ENCODE data around the gene RGS14. TPM values are rescaled to one million over a fixed set of nuclear protein-coding genes. Genes with fewer than 3 reads are reported as not detected.

Gene RGS14
- total RNA-seq, 2 experiments from 2014 or later, result 33.0 to 46.3 TPM

DNA sequence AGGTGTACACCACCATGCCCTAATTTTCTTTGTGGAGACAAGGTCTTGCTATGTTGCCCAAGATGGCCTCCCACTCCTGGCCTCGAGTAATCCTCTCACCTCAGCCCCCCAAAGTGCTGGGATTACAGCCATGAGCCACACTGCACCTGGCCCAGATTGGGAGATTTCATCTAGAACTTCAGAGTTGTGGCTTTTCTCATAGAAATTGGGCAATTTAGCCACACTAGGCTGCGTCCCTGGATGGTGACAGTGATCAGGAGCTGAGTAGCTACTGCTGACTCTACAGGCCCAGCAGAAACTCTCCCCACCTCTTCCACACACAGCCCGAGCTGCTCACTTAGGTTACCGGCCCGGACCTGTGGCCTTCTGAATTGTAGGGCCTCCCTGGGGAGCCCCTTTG, 35.0 kb downstream of the RGS14 start:
- intact Hi-C loops (cut with micrococcal nuclease; ENCODE audit: unreplicated experiment), result no loop called here
- POLR2A ChIA-PET, result interaction anchor here (0.7 to 1.5 kb wide), 2 partner anchors 11 to 53 kb away, joined by 4 to 5 read pairs; no protein-coding TSS in a partner anchor
- H3K27ac ChIP-seq (ENCODE audit: low read depth, low read length, poor library complexity, severe bottlenecking), result no peak overlapping the region
- no peaks in the 10 kb centered on the region for H3K9me2 ChIP-seq (ENCODE audit: insufficient read depth, low read length)
- H3K36me3 ChIP-seq (ENCODE audit: insufficient read depth, low read length), result no peaks in the 10 kb centered on the region
- H2AFZ ChIP-seq (ENCODE audit: low read length), result no peak overlapping the region
- BruUV-seq (replicated peaks), result no TSS peak
- peaks cover 45% of the 10 kb centered on the region for H3K4me1 ChIP-seq (ENCODE audit: insufficient read depth, low read length, poor library complexity, severe bottlenecking)
- H3K9me3 ChIP-seq (ENCODE audit: low read length), result no peaks in the 10 kb centered on the region
- H3K79me2 ChIP-seq (ENCODE audit: insufficient read depth, low read depth, low read length), result no peaks in the 10 kb centered on the region
- no peak overlapping the region for H3K4me3 ChIP-seq (ENCODE audit: low read depth, low read length, poor library complexity, severe bottlenecking)
- H3K4me2 ChIP-seq (ENCODE audit: low read length), result no peak overlapping the region
- no peak for TF ChIP-seq CTCF (conservative IDR thresholded peaks at IDR 0.05; ENCODE audit: low read length)
- no peak for TF ChIP-seq EZH2phosphoT487 (IDR thresholded peaks at IDR 0.05; ENCODE audit: borderline replicate concordance, low read depth, low read length)
- CTCF ChIA-PET (ENCODE audit: unreplicated experiment), result interaction anchor here (0.5 to 1.2 kb wide), 2 partner anchors 10 to 22 kb away, joined by 3 to 8 read pairs; no protein-coding TSS in a partner anchor
- no peaks in the 10 kb centered on the region for H4K20me1 ChIP-seq (ENCODE audit: insufficient read depth, low read length)
- DNase-seq (ENCODE audit: low spot score), result no peak

DNA sequence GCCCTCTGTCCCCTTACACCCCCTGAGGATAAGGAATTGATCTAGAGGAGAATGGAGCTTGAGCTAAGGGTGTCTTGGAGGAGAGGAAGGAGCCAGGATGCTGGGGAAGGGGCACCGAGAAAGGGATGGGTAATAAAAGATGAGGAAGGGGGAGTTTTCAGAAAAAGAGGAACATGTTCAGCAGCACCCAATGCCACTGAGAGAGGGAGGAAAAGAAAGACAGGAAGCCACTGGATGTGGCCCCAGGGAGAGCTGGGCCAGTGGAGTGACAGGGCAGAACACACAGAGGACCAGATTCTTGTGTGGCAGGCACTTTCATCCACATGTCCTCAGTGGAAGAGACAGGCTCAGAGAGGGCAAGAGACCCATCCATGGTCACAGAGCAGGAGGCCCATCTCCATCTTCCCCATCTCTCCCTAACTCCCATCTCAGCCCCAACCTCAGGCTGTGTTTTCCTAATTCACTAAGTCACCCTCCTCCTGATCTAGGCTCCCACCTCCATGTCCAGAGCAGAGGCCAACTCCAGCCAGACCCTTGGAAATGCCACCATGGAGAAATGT, 35.6 kb downstream of the RGS14 start:
- TF ChIP-seq EZH2phosphoT487 (IDR thresholded peaks at IDR 0.05; ENCODE audit: borderline replicate concordance, low read depth, low read length) (no peak), CTCF (conservative IDR thresholded peaks at IDR 0.05; ENCODE audit: low read length) (no peak)
- Histone ChIP-seq H3K79me2 (ENCODE audit: insufficient read depth, low read depth, low read length) (no peaks in the 10 kb centered on the region), H2AFZ (ENCODE audit: low read length) (no peak overlapping the region), H3K4me1 (ENCODE audit: insufficient read depth, low read length, poor library complexity, severe bottlenecking) (peaks cover 40% of the 10 kb centered on the region), H3K4me2 (ENCODE audit: low read length) (no peak overlapping the region), H4K20me1 (ENCODE audit: insufficient read depth, low read length) (no peaks in the 10 kb centered on the region), H3K9me2 (ENCODE audit: insufficient read depth, low read length) (no peaks in the 10 kb centered on the region), H3K4me3 (ENCODE audit: low read depth, low read length, poor library complexity, severe bottlenecking) (no peak overlapping the region), H3K27ac (ENCODE audit: low read depth, low read length, poor library complexity, severe bottlenecking) (no peak overlapping the region), H3K36me3 (ENCODE audit: insufficient read depth, low read length) (no peaks in the 10 kb centered on the region), H3K9me3 (ENCODE audit: low read length) (no peaks in the 10 kb centered on the region)
- POLR2A ChIA-PET, result interaction anchor here (0.7 to 1.5 kb wide), 2 partner anchors 10 to 52 kb away, joined by 4 to 5 read pairs; no protein-coding TSS in a partner anchor
- BruUV-seq (replicated peaks), result no TSS peak
- no peak for DNase-seq (ENCODE audit: low spot score)
- intact Hi-C loops (cut with micrococcal nuclease; ENCODE audit: unreplicated experiment), result no loop called here
- CTCF ChIA-PET (ENCODE audit: unreplicated experiment), result interaction anchor here (1.2 kb wide), 1 partner anchor 10 kb away, joined by 3 read pairs; no protein-coding TSS in a partner anchor

DNA sequence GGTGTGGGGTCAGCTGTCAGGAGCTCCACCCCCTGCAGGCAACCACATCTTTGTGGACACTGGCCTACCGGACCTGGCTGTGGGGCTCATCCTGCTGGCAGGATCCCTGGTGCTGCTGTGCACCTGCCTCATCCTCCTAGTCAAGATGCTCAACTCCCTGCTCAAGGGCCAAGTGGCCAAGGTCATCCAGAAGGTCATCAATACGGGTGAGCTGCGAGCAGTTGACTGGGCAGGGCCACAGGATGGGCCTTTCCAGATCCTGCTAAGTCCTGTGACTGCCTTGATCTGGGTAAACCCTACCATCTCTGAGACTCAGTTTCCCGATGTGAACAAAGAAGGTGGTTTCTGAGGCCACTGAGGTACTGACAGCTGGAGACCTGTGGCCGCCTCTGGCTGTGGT, 36.3 kb downstream of the RGS14 start:
- BruUV-seq (replicated peaks), result no TSS peak
- Histone ChIP-seq H3K27ac (ENCODE audit: low read depth, low read length, poor library complexity, severe bottlenecking) (no peak overlapping the region), H3K4me2 (ENCODE audit: low read length) (no peak overlapping the region), H3K4me1 (ENCODE audit: insufficient read depth, low read length, poor library complexity, severe bottlenecking) (peaks cover 33% of the 10 kb centered on the region), H3K36me3 (ENCODE audit: insufficient read depth, low read length) (no peaks in the 10 kb centered on the region), H4K20me1 (ENCODE audit: insufficient read depth, low read length) (no peaks in the 10 kb centered on the region), H2AFZ (ENCODE audit: low read length) (no peak overlapping the region), H3K4me3 (ENCODE audit: low read depth, low read length, poor library complexity, severe bottlenecking) (no peak overlapping the region), H3K9me3 (ENCODE audit: low read length) (no peaks in the 10 kb centered on the region), H3K79me2 (ENCODE audit: insufficient read depth, low read depth, low read length) (no peaks in the 10 kb centered on the region), H3K9me2 (ENCODE audit: insufficient read depth, low read length) (no peaks in the 10 kb centered on the region)
- intact Hi-C loops (cut with micrococcal nuclease; ENCODE audit: unreplicated experiment), result no loop called here
- ChIA-PET CTCF (ENCODE audit: unreplicated experiment) (interaction anchor here (0.6 kb wide), 1 partner anchor 104 kb away, joined by 3 read pairs; no protein-coding TSS in a partner anchor), POLR2A (no interaction called here)
- DNase-seq (ENCODE audit: low spot score), result no peak
- no peak for TF ChIP-seq CTCF (conservative IDR thresholded peaks at IDR 0.05; ENCODE audit: low read length)
